AG20443 (cell line): ENCODE measurements around the gene TTLL12.

Experiments
- DNase-seq: peaks from one replicate; pipeline ENCODE4 v3.0.0; 2012; ENCODE audit warnings: low spot score, mixed read lengths

Gene TTLL12

GRCh38 chr22:43127166-43127908 lies 59.6 kb downstream of the TTLL12 start:
- DNase-seq = no peak

- peak; percentile 91 for DNase-seq
Observed at GRCh38 chr22:43126501-43127165, 60.3 kb downstream of the TTLL12 start.

GRCh38 chr22:43118953-43119458 lies 67.9 kb downstream of the TTLL12 start:
- no peak for DNase-seq

GRCh38 chr22:43118024-43118849 lies 68.7 kb downstream of the TTLL12 start:
- DNase-seq = peak; percentile 55

GRCh38 chr22:43116932-43117331 lies 70.0 kb downstream of the TTLL12 start:
- no peak for DNase-seq
